WERI-Rb-1 (cell line): Measurements from ENCODE around the gene CD22.

Experiments
- DNase-seq: peaks from one replicate; pipeline ENCODE4 v3.0.0-alpha.2; 2020
- H3K27ac ChIP-seq: fragments of 250-450 bp; sonication (Bioruptor Pico); 2 replicates; pipeline ENCODE4 v1.5.1; 2020; ENCODE audit warnings: mild to moderate bottlenecking, moderate library complexity
- H3K27me3 ChIP-seq: fragments of 250-450 bp; sonication (Bioruptor Pico); 2 replicates; pipeline ENCODE4 v1.5.1; 2021; ENCODE audit warnings: mild to moderate bottlenecking, low read depth, moderate library complexity; ENCODE audit not compliant: insufficient read depth, severe bottlenecking
- H3K36me3 ChIP-seq: fragments of 250-450 bp; sonication (Bioruptor Pico); 2 replicates; pipeline ENCODE4 v1.5.1; 2020; ENCODE audit warnings: mild to moderate bottlenecking, moderate library complexity
- H3K4me3 ChIP-seq: 2 replicates; pipeline ENCODE4 v1.5.1; 2011; ENCODE audit warnings: low read depth, mild to moderate bottlenecking, control low read depth, low read length
- H3K9me3 ChIP-seq: fragments of 250-450 bp; sonication (Bioruptor Pico); 2 replicates; pipeline ENCODE4 v1.5.1; 2021; ENCODE audit warnings: mild to moderate bottlenecking, moderate library complexity; ENCODE audit not compliant: severe bottlenecking
- CTCF ChIP-seq: IDR thresholded peaks from 2 replicates; pipeline ENCODE4 v1.5.1; 2011; ENCODE audit warnings: low read depth, mild to moderate bottlenecking, control low read depth, inconsistent platforms, low read length

The CD22 gene

GRCh38 chr19:35351411-35352176, 22.6 kb downstream of the CD22 start:
- Histone ChIP-seq H3K27me3 (no peaks in the 10 kb centered on the region), H3K36me3 (no peaks in the 10 kb centered on the region), H3K9me3 (no peaks in the 10 kb centered on the region), H3K27ac (no peak overlapping the region), H3K4me3 (no peak overlapping the region)
- DNase-seq, result no peak
- no peak for TF ChIP-seq CTCF

GRCh38 chr19:35352177-35352447, 23.1 kb downstream of the CD22 start:
- Histone ChIP-seq H3K27ac (no peak overlapping the region), H3K36me3 (no peaks in the 10 kb centered on the region), H3K4me3 (no peak overlapping the region), H3K27me3 (no peaks in the 10 kb centered on the region), H3K9me3 (no peaks in the 10 kb centered on the region)
- TF ChIP-seq CTCF, result no peak
- no peak for DNase-seq

- no peaks in the 10 kb centered on the region for H3K27me3 ChIP-seq
- no peaks in the 10 kb centered on the region for H3K36me3 ChIP-seq
- H3K4me3 ChIP-seq, result no peak overlapping the region
- no peak overlapping the region for H3K27ac ChIP-seq
- TF ChIP-seq CTCF, result peak; percentile 77
- no peaks in the 10 kb centered on the region for H3K9me3 ChIP-seq
- peak; percentile 72 for DNase-seq
These were observed 23.7 kb downstream of the CD22 start for GRCh38 chr19:35352448-35353304.

GRCh38 chr19:35353635-35354034, 24.6 kb downstream of the CD22 start:
- Histone ChIP-seq H3K9me3 (no peaks in the 10 kb centered on the region), H3K36me3 (no peaks in the 10 kb centered on the region), H3K4me3 (no peak overlapping the region), H3K27me3 (no peaks in the 10 kb centered on the region), H3K27ac (no peak overlapping the region)
- no peak for TF ChIP-seq CTCF
- DNase-seq, result no peak

GRCh38 chr19:35354898-35355297, 25.9 kb downstream of the CD22 start:
- Histone ChIP-seq H3K27me3 (no peaks in the 10 kb centered on the region), H3K9me3 (no peaks in the 10 kb centered on the region), H3K36me3 (no peaks in the 10 kb centered on the region), H3K4me3 (no peak overlapping the region), H3K27ac (no peak overlapping the region)
- DNase-seq, result no peak
- no peak for TF ChIP-seq CTCF
